Measurements from ENCODE around the gene EVA1A. TPM values are rescaled to one million over a fixed set of nuclear protein-coding genes. Genes with fewer than 3 reads are reported as not detected.

EVA1A gene
- total and polyA plus RNA-seq, 5 experiments from 2014 or later = 0.20 to 1.1 (median 0.68) TPM; not detected in 2

- H3K4me1 Mint-ChIP-seq = no peaks in the 10 kb centered on the region
- DNase-seq (no peak), ATAC-seq (no peak)
- no peak overlapping the region for H3K4me3 Mint-ChIP-seq
- H3K27ac Mint-ChIP-seq = no peak overlapping the region
- H3K36me3 Mint-ChIP-seq = peaks cover 0 to 3% (median 0%) of the 10 kb centered on the region in 3 donors
- H3K27me3 Mint-ChIP-seq = peaks cover 15 to 58% (median 24%) of the 10 kb centered on the region in 5 donors
- POLR2A ChIA-PET = no interaction called here
- peaks cover 0 to 4% (median 0%) of the 10 kb centered on the region in 9 donors for H3K9me3 Mint-ChIP-seq
Observed at GRCh38 chr2:75464348-75464946, 96.3 kb downstream of the EVA1A start.

DNA sequence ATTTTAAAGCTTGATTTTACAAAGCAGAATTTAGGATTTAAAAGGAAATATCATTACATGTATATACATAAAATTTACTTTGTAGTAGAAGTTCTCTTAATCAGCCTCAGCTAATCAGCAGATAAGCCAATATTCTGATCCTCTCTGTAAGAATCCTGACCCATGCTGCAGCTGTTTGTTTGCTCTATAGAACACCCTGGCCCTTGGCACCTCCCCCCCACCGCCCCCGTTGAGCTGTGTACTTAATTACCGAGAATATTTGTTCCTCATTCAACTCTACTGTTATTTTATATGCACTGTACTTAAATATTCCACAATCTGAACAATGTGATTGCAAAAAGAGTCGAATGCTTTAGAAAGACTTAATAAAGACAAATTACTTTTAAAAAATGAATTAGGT, 98.0 kb downstream of the EVA1A start:
- peaks cover 0 to 3% (median 0%) of the 10 kb centered on the region in 3 donors for H3K36me3 Mint-ChIP-seq
- no peak overlapping the region for H3K27ac Mint-ChIP-seq
- H3K4me1 Mint-ChIP-seq = no peaks in the 10 kb centered on the region
- POLR2A ChIA-PET = no interaction called here
- DNase-seq (no peak), ATAC-seq (no peak)
- H3K9me3 Mint-ChIP-seq = peaks cover 0 to 4% (median 0%) of the 10 kb centered on the region in 9 donors
- peaks cover 18 to 56% (median 25%) of the 10 kb centered on the region in 5 donors for H3K27me3 Mint-ChIP-seq
- H3K4me3 Mint-ChIP-seq = no peak overlapping the region

GRCh38 chr2:75462206-75462605, 98.5 kb downstream of the EVA1A start:
- Mint-ChIP-seq H3K36me3 (peaks cover 0 to 3% (median 0%) of the 10 kb centered on the region in 3 donors), H3K4me3 (no peak overlapping the region), H3K9me3 (peaks cover 0 to 4% (median 0%) of the 10 kb centered on the region in 9 donors), H3K27me3 (peaks cover 20 to 51% (median 26%) of the 10 kb centered on the region in 5 donors), H3K27ac (no peak overlapping the region), H3K4me1 (no peaks in the 10 kb centered on the region)
- POLR2A ChIA-PET = no interaction called here
- ATAC-seq = no peak
- no peak for DNase-seq

DNA sequence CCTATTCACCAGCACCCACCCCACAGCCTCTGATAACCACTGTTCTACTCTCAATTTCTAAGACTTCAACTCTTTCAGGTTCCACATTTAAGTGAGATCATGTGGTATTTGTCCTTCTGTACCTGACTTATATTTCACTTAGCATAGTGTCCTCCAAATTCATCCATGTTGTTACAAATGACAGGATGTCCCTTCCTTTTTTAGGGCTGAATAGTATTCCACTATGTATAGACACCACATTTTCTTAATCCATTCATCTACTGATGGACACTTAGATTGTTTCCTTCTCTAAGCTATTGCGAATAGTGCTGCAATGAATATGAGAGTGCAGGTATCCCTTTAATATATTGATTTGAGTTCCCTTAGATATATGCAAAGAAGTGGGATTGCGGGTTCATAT, 100.1 kb downstream of the EVA1A start:
- no peak overlapping the region for H3K27ac Mint-ChIP-seq
- POLR2A ChIA-PET = no interaction called here
- no peaks in the 10 kb centered on the region for H3K4me1 Mint-ChIP-seq
- no peak overlapping the region for H3K4me3 Mint-ChIP-seq
- H3K9me3 Mint-ChIP-seq = peaks cover 0 to 4% (median 0%) of the 10 kb centered on the region in 9 donors
- H3K27me3 Mint-ChIP-seq = peaks cover 17 to 44% (median 26%) of the 10 kb centered on the region in 5 donors
- ATAC-seq (no peak), DNase-seq (no peak)
- H3K36me3 Mint-ChIP-seq = peaks cover 0 to 3% (median 0%) of the 10 kb centered on the region in 3 donors

DNA sequence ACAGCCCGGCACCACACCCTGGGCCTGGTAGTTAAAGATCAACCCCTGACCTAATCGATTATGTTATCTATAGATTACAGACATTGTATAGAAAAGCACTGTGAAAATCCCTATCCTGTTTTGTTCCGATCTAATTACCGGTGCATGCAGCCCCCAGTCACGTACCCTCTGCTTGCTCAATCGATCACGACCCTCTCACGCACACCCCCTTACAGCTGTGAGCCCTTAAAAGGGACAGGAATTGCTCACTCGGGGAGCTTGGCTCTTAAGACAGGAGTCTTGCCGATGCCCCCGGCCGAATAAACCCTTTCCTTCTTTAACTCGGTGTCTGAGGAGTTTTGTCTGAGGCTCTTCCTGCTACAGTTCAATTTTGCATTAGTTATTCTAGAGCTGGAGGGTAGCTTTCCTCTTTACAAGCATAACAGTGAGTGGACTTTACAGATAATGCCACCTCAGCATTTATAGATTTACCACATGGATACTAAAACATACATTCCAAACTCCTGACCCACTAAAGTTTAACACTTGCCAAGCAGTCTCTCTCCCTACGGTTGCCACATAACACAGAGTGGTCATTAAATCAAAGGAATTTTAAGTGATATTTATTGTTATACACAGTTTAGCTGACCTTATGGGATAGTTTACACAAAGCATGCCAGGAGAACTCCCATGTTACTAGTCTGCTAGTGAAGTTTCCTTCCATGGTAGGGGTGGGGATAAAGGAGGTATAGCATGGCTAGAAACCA, 101.0 kb downstream of the EVA1A start:
- H3K4me3 Mint-ChIP-seq = no peak overlapping the region
- H3K27ac Mint-ChIP-seq = no peak overlapping the region
- peaks cover 0 to 3% (median 0%) of the 10 kb centered on the region in 3 donors for H3K36me3 Mint-ChIP-seq
- peaks cover 0 to 4% (median 0%) of the 10 kb centered on the region in 9 donors for H3K9me3 Mint-ChIP-seq
- ATAC-seq (no peak), DNase-seq (no peak)
- H3K4me1 Mint-ChIP-seq = no peaks in the 10 kb centered on the region
- POLR2A ChIA-PET = no interaction called here
- peaks cover 15 to 44% (median 24%) of the 10 kb centered on the region in 5 donors for H3K27me3 Mint-ChIP-seq

- no peak overlapping the region for H3K4me3 Mint-ChIP-seq
- peaks cover 0 to 3% (median 0%) of the 10 kb centered on the region in 3 donors for H3K36me3 Mint-ChIP-seq
- H3K27me3 Mint-ChIP-seq = peaks cover 14 to 32% (median 16%) of the 10 kb centered on the region in 5 donors
- POLR2A ChIA-PET = no interaction called here
- DNase-seq (no peak), ATAC-seq (no peak)
- H3K4me1 Mint-ChIP-seq = no peaks in the 10 kb centered on the region
- no peak overlapping the region for H3K27ac Mint-ChIP-seq
- peaks cover 0 to 4% (median 0%) of the 10 kb centered on the region in 9 donors for H3K9me3 Mint-ChIP-seq
Observed at GRCh38 chr2:75458201-75458600, 102.5 kb downstream of the EVA1A start.

DNA sequence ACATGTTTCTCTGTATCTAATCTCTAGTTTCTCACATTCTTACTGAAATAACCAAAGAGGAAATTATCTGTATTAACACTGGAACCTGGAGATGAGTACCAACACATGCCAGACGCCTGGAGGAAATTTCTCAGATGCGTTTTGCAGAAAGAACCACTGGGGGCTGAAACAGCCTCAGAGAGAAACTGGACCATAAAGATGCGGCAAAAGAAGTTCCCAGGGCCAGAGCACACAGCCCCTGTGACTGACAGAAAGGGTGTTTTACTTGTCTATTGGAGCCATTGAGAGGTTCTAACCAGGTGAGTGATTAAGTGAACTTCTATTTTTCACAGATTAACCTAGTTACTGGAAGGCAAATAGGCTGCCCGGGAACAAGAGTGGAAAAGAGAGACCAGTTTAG, 103.9 kb downstream of the EVA1A start:
- H3K9me3 Mint-ChIP-seq = peaks cover 0 to 4% (median 0%) of the 10 kb centered on the region in 9 donors
- no peak for DNase-seq
- H3K36me3 Mint-ChIP-seq = peaks cover 0 to 3% (median 0%) of the 10 kb centered on the region in 3 donors
- no peaks in the 10 kb centered on the region for H3K4me1 Mint-ChIP-seq
- POLR2A ChIA-PET = no interaction called here
- no peak for ATAC-seq
- no peak overlapping the region for H3K4me3 Mint-ChIP-seq
- no peak overlapping the region for H3K27ac Mint-ChIP-seq
- peaks cover 12 to 27% (median 15%) of the 10 kb centered on the region in 5 donors for H3K27me3 Mint-ChIP-seq

DNA sequence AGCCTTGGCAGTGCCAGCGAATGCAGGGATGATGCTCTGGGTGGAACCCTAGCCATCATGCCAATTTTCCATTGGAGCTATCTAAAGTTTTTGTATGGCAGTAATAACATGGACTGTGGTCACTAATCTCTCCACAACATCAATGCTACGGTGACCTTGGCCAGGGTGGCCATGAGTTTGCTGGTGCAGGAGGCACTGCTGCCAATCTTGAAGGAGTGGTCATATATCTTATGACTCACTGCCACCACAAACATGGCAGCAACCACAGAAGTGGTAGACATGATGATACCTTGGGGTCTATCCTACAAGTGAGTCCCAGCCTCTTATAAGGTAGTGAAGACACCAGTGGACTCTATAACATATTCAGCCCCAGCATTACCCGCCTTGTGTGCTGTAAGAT, 104.6 kb downstream of the EVA1A start:
- no peak overlapping the region for H3K4me3 Mint-ChIP-seq
- H3K4me1 Mint-ChIP-seq = no peaks in the 10 kb centered on the region
- peaks cover 10 to 20% (median 11%) of the 10 kb centered on the region in 5 donors for H3K27me3 Mint-ChIP-seq
- POLR2A ChIA-PET = no interaction called here
- no peak for ATAC-seq
- DNase-seq = no peak
- H3K36me3 Mint-ChIP-seq = peaks cover 0 to 3% (median 0%) of the 10 kb centered on the region in 3 donors
- peaks cover 0 to 4% (median 0%) of the 10 kb centered on the region in 9 donors for H3K9me3 Mint-ChIP-seq
- no peak overlapping the region for H3K27ac Mint-ChIP-seq

- Mint-ChIP-seq H3K4me3 (no peak overlapping the region), H3K27me3 (peaks cover under 1 to 6% (median 4%) of the 10 kb centered on the region in 5 donors), H3K36me3 (no peaks in the 10 kb centered on the region), H3K9me3 (peaks cover 0 to 9% (median under 1%) of the 10 kb centered on the region in 9 donors), H3K4me1 (no peaks in the 10 kb centered on the region), H3K27ac (no peak overlapping the region)
- DNase-seq = no peak
- no peak for ATAC-seq
- POLR2A ChIA-PET = no interaction called here
Observed at GRCh38 chr2:75454241-75454620, 106.5 kb downstream of the EVA1A start.

- POLR2A ChIA-PET = no interaction called here
- no peak for DNase-seq
- Mint-ChIP-seq H3K36me3 (peaks cover 0 to 4% (median 3%) of the 10 kb centered on the region in 3 donors), H3K4me3 (no peak overlapping the region), H3K27ac (no peak overlapping the region), H3K27me3 (peaks cover 0 to 6% (median 4%) of the 10 kb centered on the region in 5 donors), H3K9me3 (peaks cover 0 to 15% (median 5%) of the 10 kb centered on the region in 9 donors), H3K4me1 (no peaks in the 10 kb centered on the region)
- ATAC-seq = no peak
Observed at GRCh38 chr2:75453384-75454240, 107.1 kb downstream of the EVA1A start.

GRCh38 chr2:75450068-75450467, 110.7 kb downstream of the EVA1A start:
- ATAC-seq (no peak), DNase-seq (no peak)
- POLR2A ChIA-PET = no interaction called here
- Mint-ChIP-seq H3K27me3 (peaks cover 0 to 3% (median 0%) of the 10 kb centered on the region in 5 donors), H3K27ac (no peak overlapping the region), H3K36me3 (peaks cover 0 to 6% (median 3%) of the 10 kb centered on the region in 3 donors), H3K9me3 (peaks cover 0 to 24% (median 6%) of the 10 kb centered on the region in 9 donors), H3K4me1 (no peaks in the 10 kb centered on the region), H3K4me3 (no peak overlapping the region)

DNA sequence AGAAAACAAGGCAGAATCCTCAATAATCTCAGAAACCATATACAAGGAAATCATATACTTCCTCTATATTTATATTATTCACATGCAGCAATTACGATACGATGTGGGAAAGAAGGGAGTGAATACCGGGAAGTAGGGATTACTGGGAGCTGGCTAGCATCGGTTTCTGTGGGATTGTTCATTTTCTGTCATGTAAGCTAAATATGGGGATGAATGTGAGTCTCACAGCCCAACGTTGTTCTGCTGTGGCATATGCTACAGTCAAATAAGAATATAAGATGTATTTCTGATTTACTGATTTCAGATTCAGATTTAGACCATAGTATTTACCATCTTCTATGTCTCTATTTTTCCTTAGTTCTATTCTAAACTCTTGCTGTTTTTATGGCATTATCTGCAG, 113.6 kb downstream of the EVA1A start:
- no peak for DNase-seq
- H3K4me3 Mint-ChIP-seq = no peak overlapping the region
- no peak for ATAC-seq
- no peak overlapping the region for H3K27ac Mint-ChIP-seq
- H3K4me1 Mint-ChIP-seq = no peaks in the 10 kb centered on the region
- peaks cover 0 to 5% (median 1%) of the 10 kb centered on the region in 5 donors for H3K27me3 Mint-ChIP-seq
- peaks cover 0 to 24% (median 6%) of the 10 kb centered on the region in 9 donors for H3K9me3 Mint-ChIP-seq
- H3K36me3 Mint-ChIP-seq = peaks cover 0 to 6% (median 3%) of the 10 kb centered on the region in 3 donors
- POLR2A ChIA-PET = no interaction called here
